ENCODE results near the gene SNRPD3. TPM values are rescaled to one million over a fixed set of nuclear protein-coding genes. Genes with fewer than 3 reads are reported as not detected.

Gene SNRPD3
- total RNA-seq, 2 donors from 2014 or later, result 152 to 169 TPM

- Histone ChIP-seq H3K36me3 (no peaks in the 10 kb centered on the region), H3K9me3 (no peaks in the 10 kb centered on the region), H3K4me3 (no peak overlapping the region), H3K27ac (no peak overlapping the region), H3K4me1 (replicated peaks) (peaks cover 37% of the 10 kb centered on the region), H3K27me3 (replicated peaks; ENCODE audit: insufficient read depth) (no peaks in the 10 kb centered on the region)
- TF ChIP-seq POLR2A (IDR thresholded peaks at IDR 0.05), result no peak
- no peak for TF ChIP-seq POLR2AphosphoS5 (IDR thresholded peaks at IDR 0.05)
- TF ChIP-seq CTCF (IDR thresholded peaks at IDR 0.05), result no peak
- intact Hi-C loops (cut with DNase I), result no loop called here
- 95% methylated on average over 24 of the region's 24 CpGs for WGBS
- no peak for DNase-seq (ENCODE audit: low spot score)
Observed at GRCh38 chr22:24585927-24586546, 30.2 kb downstream of the SNRPD3 start.

- H3K4me3 ChIP-seq, result no peak overlapping the region
- TF ChIP-seq CTCF (IDR thresholded peaks at IDR 0.05) (no peak), POLR2AphosphoS5 (IDR thresholded peaks at IDR 0.05) (no peak), POLR2A (IDR thresholded peaks at IDR 0.05) (no peak)
- no peaks in the 10 kb centered on the region for H3K27me3 ChIP-seq (replicated peaks; ENCODE audit: insufficient read depth)
- intact Hi-C loops (cut with DNase I), result no loop called here
- H3K36me3 ChIP-seq, result no peaks in the 10 kb centered on the region
- DNase-seq (ENCODE audit: low spot score), result no peak
- H3K9me3 ChIP-seq, result no peaks in the 10 kb centered on the region
- H3K27ac ChIP-seq, result peak overlapping the region in 1 of 2 donors; percentile 62
- WGBS, result 88% methylated on average over 5 of the region's 5 CpGs
- H3K4me1 ChIP-seq (replicated peaks), result peaks cover 41% of the 10 kb centered on the region
Observed at GRCh38 chr22:24587251-24587650, 31.5 kb downstream of the SNRPD3 start.

GRCh38 chr22:24587948-24588347 is 32.1 kb downstream of the SNRPD3 start:
- no peaks in the 10 kb centered on the region for H3K36me3 ChIP-seq
- intact Hi-C loops (cut with DNase I), result no loop called here

GRCh38 chr22:24588381-24588756 is 32.6 kb downstream of the SNRPD3 start:
- Histone ChIP-seq H3K4me3 (no peak overlapping the region), H3K27ac (peak overlapping the region; percentile 7 to 62), H3K36me3 (no peaks in the 10 kb centered on the region), H3K27me3 (replicated peaks; ENCODE audit: insufficient read depth) (no peaks in the 10 kb centered on the region), H3K9me3 (no peaks in the 10 kb centered on the region), H3K4me1 (replicated peaks) (peaks cover 37% of the 10 kb centered on the region)
- intact Hi-C loops (cut with DNase I), result no loop called here
- TF ChIP-seq POLR2A (IDR thresholded peaks at IDR 0.05) (no peak), POLR2AphosphoS5 (IDR thresholded peaks at IDR 0.05) (peak; percentile 51)
- DNase-seq (ENCODE audit: low spot score), result peak; percentile 57
- 48% methylated on average over 12 of the region's 13 CpGs for WGBS

More at GRCh38 chr22:24587948-24588347, 32.1 kb downstream of the SNRPD3 start:
- Histone ChIP-seq H3K4me1 (replicated peaks) (peaks cover 41% of the 10 kb centered on the region), H3K27ac (peak overlapping the region; percentile 7 to 62), H3K4me3 (no peak overlapping the region), H3K9me3 (no peaks in the 10 kb centered on the region), H3K27me3 (replicated peaks; ENCODE audit: insufficient read depth) (no peaks in the 10 kb centered on the region)
- 82% methylated on average over 8 of the region's 8 CpGs for WGBS
- TF ChIP-seq CTCF (IDR thresholded peaks at IDR 0.05), result no peak
- TF ChIP-seq POLR2A (IDR thresholded peaks at IDR 0.05), result no peak
- TF ChIP-seq POLR2AphosphoS5 (IDR thresholded peaks at IDR 0.05), result no peak
- no peak for DNase-seq (ENCODE audit: low spot score)

- Histone ChIP-seq H3K9me3 (no peaks in the 10 kb centered on the region), H3K27ac (peak overlapping the region; percentile 7 to 62), H3K4me3 (no peak overlapping the region), H3K36me3 (no peaks in the 10 kb centered on the region), H3K4me1 (replicated peaks) (peaks cover 36% of the 10 kb centered on the region), H3K27me3 (replicated peaks; ENCODE audit: insufficient read depth) (no peaks in the 10 kb centered on the region)
- intact Hi-C loops (cut with DNase I), result no loop called here
- DNase-seq (ENCODE audit: low spot score), result no peak
- TF ChIP-seq POLR2A (IDR thresholded peaks at IDR 0.05), result no peak
- TF ChIP-seq CTCF (IDR thresholded peaks at IDR 0.05), result no peak
- TF ChIP-seq POLR2AphosphoS5 (IDR thresholded peaks at IDR 0.05), result no peak
- WGBS, result 83% methylated on average over 21 of the region's 21 CpGs
Observed at GRCh38 chr22:24588757-24589481, 33.1 kb downstream of the SNRPD3 start.

Measured in prostate gland (tissue), 2 donors.